Measurements from ENCODE around the gene GRID1.

Gene GRID1

GRCh38 chr10:86189891-86190290 is 176.7 kb downstream of the GRID1 start:
- H3K27me3 ChIP-seq (ENCODE audit: control insufficient read depth in 1 of 2, insufficient read depth in 1 of 2, low read length in 2 of 2), result no peaks in the 10 kb centered on the region
- H3K4me3 ChIP-seq (ENCODE audit: insufficient read depth in 1 of 2, low read depth in 1 of 2, low read length in 2 of 2), result no peak overlapping the region
- H2AFZ ChIP-seq (ENCODE audit: low read depth, low read length), result no peak overlapping the region
- no peak overlapping the region for H3K9ac ChIP-seq (ENCODE audit: low read length)
- H3K23ac ChIP-seq (ENCODE audit: low read length in 2 of 2), result no peak overlapping the region
- H3K79me1 ChIP-seq (replicated peaks; ENCODE audit: low read length, poor library complexity, severe bottlenecking), result no peaks in the 10 kb centered on the region
- H2BK12ac ChIP-seq (ENCODE audit: low read length in 2 of 2), result no peak overlapping the region
- no peak overlapping the region for H2AK5ac ChIP-seq (ENCODE audit: low read length, severe bottlenecking)
- DNase-seq, result no peak
- H3K36me3 ChIP-seq (ENCODE audit: control insufficient read depth in 1 of 2, insufficient read depth in 2 of 2, low read depth in 1 of 2, low read length in 2 of 2), result no peaks in the 10 kb centered on the region
- H4K91ac ChIP-seq (ENCODE audit: low read length), result no peak overlapping the region
- WGBS, result 66% methylated on average over 8 of the region's 8 CpGs
- H3K9me3 ChIP-seq (ENCODE audit: control insufficient read depth, low read length), result no peaks in the 10 kb centered on the region
- no peak overlapping the region for H2BK5ac ChIP-seq (ENCODE audit: low read depth, low read length, poor library complexity, severe bottlenecking)
- H4K8ac ChIP-seq (ENCODE audit: low read length), result no peak overlapping the region
- no peak overlapping the region for H2BK120ac ChIP-seq (ENCODE audit: low read depth, low read length)
- no peak overlapping the region for H2BK15ac ChIP-seq (ENCODE audit: low read depth, poor library complexity, severe bottlenecking)
- no peak overlapping the region for H3K14ac ChIP-seq (ENCODE audit: low read length in 2 of 2)
- H3K27ac ChIP-seq (ENCODE audit: low read length, poor library complexity, severe bottlenecking), result no peak overlapping the region
- H3K4me1 ChIP-seq (ENCODE audit: control insufficient read depth, insufficient read depth, low read depth, low read length), result no peaks in the 10 kb centered on the region
- no peak overlapping the region for H3K18ac ChIP-seq (ENCODE audit: low read depth in 1 of 2, low read length in 2 of 2)
- H3K4me2 ChIP-seq (ENCODE audit: low read length, poor library complexity, severe bottlenecking), result no peak overlapping the region
- no peak overlapping the region for H3K4ac ChIP-seq (ENCODE audit: low read depth in 1 of 2, low read length in 2 of 2)

DNA sequence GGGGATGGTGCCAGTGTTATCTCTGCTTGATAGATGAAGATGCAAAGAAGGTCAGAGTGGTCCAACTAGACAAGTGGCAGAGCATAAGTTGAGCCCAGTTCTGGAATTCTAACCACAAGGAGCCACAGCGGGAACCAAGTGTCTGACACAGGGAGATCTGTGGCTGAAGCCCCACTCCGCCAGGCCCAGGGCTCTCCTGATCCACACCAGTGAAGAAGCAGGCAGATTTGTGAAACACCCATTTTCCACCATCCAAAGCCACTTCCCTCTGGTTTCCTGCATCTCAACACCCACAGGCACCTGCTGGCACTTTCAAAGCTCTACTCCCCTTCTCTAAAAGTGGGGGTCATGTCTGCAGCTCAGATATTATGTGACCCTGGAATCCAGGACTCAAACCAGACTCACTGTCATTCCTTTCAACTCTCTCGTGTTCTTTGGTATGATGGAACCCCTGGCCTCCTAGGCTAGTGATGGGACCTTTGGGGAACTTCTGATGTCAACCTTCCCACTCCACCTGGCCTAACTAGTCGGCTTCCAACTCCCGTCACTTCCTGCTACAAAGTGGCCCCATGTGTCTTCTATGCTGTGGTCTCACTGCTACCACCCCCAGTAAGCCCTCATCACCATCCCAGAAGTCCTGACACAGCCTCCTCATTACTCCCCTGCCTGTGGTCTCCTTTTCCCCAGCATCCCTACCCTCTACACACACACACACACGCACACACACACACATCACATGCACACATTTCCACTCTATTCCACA is 177.6 kb downstream of the GRID1 start:
- H2BK12ac ChIP-seq (ENCODE audit: low read length in 2 of 2), result no peak overlapping the region
- no peak overlapping the region for H3K18ac ChIP-seq (ENCODE audit: low read depth in 1 of 2, low read length in 2 of 2)
- H3K14ac ChIP-seq (ENCODE audit: low read length in 2 of 2), result no peak overlapping the region
- no peak for DNase-seq
- H4K8ac ChIP-seq (ENCODE audit: low read length), result no peak overlapping the region
- no peak overlapping the region for H3K9ac ChIP-seq (ENCODE audit: low read length)
- no peak overlapping the region for H2BK15ac ChIP-seq (ENCODE audit: low read depth, poor library complexity, severe bottlenecking)
- no peak overlapping the region for H3K23ac ChIP-seq (ENCODE audit: low read length in 2 of 2)
- H3K4ac ChIP-seq (ENCODE audit: low read depth in 1 of 2, low read length in 2 of 2), result no peak overlapping the region
- no peak overlapping the region for H3K4me3 ChIP-seq (ENCODE audit: insufficient read depth in 1 of 2, low read depth in 1 of 2, low read length in 2 of 2)
- H2BK120ac ChIP-seq (ENCODE audit: low read depth, low read length), result no peak overlapping the region
- no peaks in the 10 kb centered on the region for H3K9me3 ChIP-seq (ENCODE audit: control insufficient read depth, low read length)
- WGBS, result 66% methylated on average over 6 of the region's 6 CpGs
- no peaks in the 10 kb centered on the region for H3K36me3 ChIP-seq (ENCODE audit: control insufficient read depth in 1 of 2, insufficient read depth in 2 of 2, low read depth in 1 of 2, low read length in 2 of 2)
- no peak overlapping the region for H3K4me2 ChIP-seq (ENCODE audit: low read length, poor library complexity, severe bottlenecking)
- no peaks in the 10 kb centered on the region for H3K79me1 ChIP-seq (replicated peaks; ENCODE audit: low read length, poor library complexity, severe bottlenecking)
- no peak overlapping the region for H3K27ac ChIP-seq (ENCODE audit: low read length, poor library complexity, severe bottlenecking)
- H2AK5ac ChIP-seq (ENCODE audit: low read length, severe bottlenecking), result no peak overlapping the region
- no peaks in the 10 kb centered on the region for H3K4me1 ChIP-seq (ENCODE audit: control insufficient read depth, insufficient read depth, low read depth, low read length)
- no peak overlapping the region for H4K91ac ChIP-seq (ENCODE audit: low read length)
- no peak overlapping the region for H2BK5ac ChIP-seq (ENCODE audit: low read depth, low read length, poor library complexity, severe bottlenecking)
- no peak overlapping the region for H2AFZ ChIP-seq (ENCODE audit: low read depth, low read length)
- H3K27me3 ChIP-seq (ENCODE audit: control insufficient read depth in 1 of 2, insufficient read depth in 1 of 2, low read length in 2 of 2), result no peaks in the 10 kb centered on the region

GRCh38 chr10:86188326-86188725 is 178.3 kb downstream of the GRID1 start:
- no peaks in the 10 kb centered on the region for H3K27me3 ChIP-seq (ENCODE audit: control insufficient read depth in 1 of 2, insufficient read depth in 1 of 2, low read length in 2 of 2)
- H4K8ac ChIP-seq (ENCODE audit: low read length), result no peak overlapping the region
- H3K79me1 ChIP-seq (replicated peaks; ENCODE audit: low read length, poor library complexity, severe bottlenecking), result no peaks in the 10 kb centered on the region
- H3K4me2 ChIP-seq (ENCODE audit: low read length, poor library complexity, severe bottlenecking), result no peak overlapping the region
- H2BK15ac ChIP-seq (ENCODE audit: low read depth, poor library complexity, severe bottlenecking), result no peak overlapping the region
- H3K9ac ChIP-seq (ENCODE audit: low read length), result no peak overlapping the region
- no peak overlapping the region for H3K18ac ChIP-seq (ENCODE audit: low read depth in 1 of 2, low read length in 2 of 2)
- no peak overlapping the region for H4K91ac ChIP-seq (ENCODE audit: low read length)
- no peak overlapping the region for H3K23ac ChIP-seq (ENCODE audit: low read length in 2 of 2)
- H3K9me3 ChIP-seq (ENCODE audit: control insufficient read depth, low read length), result no peaks in the 10 kb centered on the region
- H3K4ac ChIP-seq (ENCODE audit: low read depth in 1 of 2, low read length in 2 of 2), result no peak overlapping the region
- no peak overlapping the region for H2BK120ac ChIP-seq (ENCODE audit: low read depth, low read length)
- H3K4me1 ChIP-seq (ENCODE audit: control insufficient read depth, insufficient read depth, low read depth, low read length), result no peaks in the 10 kb centered on the region
- no peak overlapping the region for H2AK5ac ChIP-seq (ENCODE audit: low read length, severe bottlenecking)
- no peak overlapping the region for H3K14ac ChIP-seq (ENCODE audit: low read length in 2 of 2)
- H3K4me3 ChIP-seq (ENCODE audit: insufficient read depth in 1 of 2, low read depth in 1 of 2, low read length in 2 of 2), result no peak overlapping the region
- H3K27ac ChIP-seq (ENCODE audit: low read length, poor library complexity, severe bottlenecking), result no peak overlapping the region
- H3K36me3 ChIP-seq (ENCODE audit: control insufficient read depth in 1 of 2, insufficient read depth in 2 of 2, low read depth in 1 of 2, low read length in 2 of 2), result no peaks in the 10 kb centered on the region
- no peak for DNase-seq
- H2BK12ac ChIP-seq (ENCODE audit: low read length in 2 of 2), result no peak overlapping the region
- WGBS, result 85% methylated on average over 2 of the region's 3 CpGs
- no peak overlapping the region for H2AFZ ChIP-seq (ENCODE audit: low read depth, low read length)
- H2BK5ac ChIP-seq (ENCODE audit: low read depth, low read length, poor library complexity, severe bottlenecking), result no peak overlapping the region

GRCh38 chr10:86187499-86188239 is 178.9 kb downstream of the GRID1 start:
- H3K27ac ChIP-seq (ENCODE audit: low read length, poor library complexity, severe bottlenecking), result no peak overlapping the region
- DNase-seq, result no peak
- H2BK12ac ChIP-seq (ENCODE audit: low read length in 2 of 2), result no peak overlapping the region
- no peaks in the 10 kb centered on the region for H3K27me3 ChIP-seq (ENCODE audit: control insufficient read depth in 1 of 2, insufficient read depth in 1 of 2, low read length in 2 of 2)
- no peak overlapping the region for H3K4me3 ChIP-seq (ENCODE audit: insufficient read depth in 1 of 2, low read depth in 1 of 2, low read length in 2 of 2)
- H4K8ac ChIP-seq (ENCODE audit: low read length), result no peak overlapping the region
- no peak overlapping the region for H2BK15ac ChIP-seq (ENCODE audit: low read depth, poor library complexity, severe bottlenecking)
- H3K14ac ChIP-seq (ENCODE audit: low read length in 2 of 2), result no peak overlapping the region
- no peaks in the 10 kb centered on the region for H3K36me3 ChIP-seq (ENCODE audit: control insufficient read depth in 1 of 2, insufficient read depth in 2 of 2, low read depth in 1 of 2, low read length in 2 of 2)
- no peak overlapping the region for H2BK120ac ChIP-seq (ENCODE audit: low read depth, low read length)
- no peak overlapping the region for H2BK5ac ChIP-seq (ENCODE audit: low read depth, low read length, poor library complexity, severe bottlenecking)
- H3K9me3 ChIP-seq (ENCODE audit: control insufficient read depth, low read length), result no peaks in the 10 kb centered on the region
- 79% methylated on average over 8 of the region's 8 CpGs for WGBS
- no peak overlapping the region for H3K4me2 ChIP-seq (ENCODE audit: low read length, poor library complexity, severe bottlenecking)
- no peak overlapping the region for H3K4ac ChIP-seq (ENCODE audit: low read depth in 1 of 2, low read length in 2 of 2)
- H3K4me1 ChIP-seq (ENCODE audit: control insufficient read depth, insufficient read depth, low read depth, low read length), result no peaks in the 10 kb centered on the region
- H3K9ac ChIP-seq (ENCODE audit: low read length), result no peak overlapping the region
- H2AFZ ChIP-seq (ENCODE audit: low read depth, low read length), result no peak overlapping the region
- H2AK5ac ChIP-seq (ENCODE audit: low read length, severe bottlenecking), result no peak overlapping the region
- no peak overlapping the region for H3K23ac ChIP-seq (ENCODE audit: low read length in 2 of 2)
- H3K18ac ChIP-seq (ENCODE audit: low read depth in 1 of 2, low read length in 2 of 2), result no peak overlapping the region
- H4K91ac ChIP-seq (ENCODE audit: low read length), result no peak overlapping the region
- no peaks in the 10 kb centered on the region for H3K79me1 ChIP-seq (replicated peaks; ENCODE audit: low read length, poor library complexity, severe bottlenecking)

Data from mesenchymal stem cell (in vitro differentiated cells and primary cell).